HEK293 (cell line): ENCODE measurements around the gene LSMEM2.

Experiments used
- CTCF ChIP-seq: fragments of 450-650 bp; formaldehyde crosslinking; IDR thresholded peaks from 2 replicates; pipeline ENCODE4 v1.5.1; 2016; ENCODE audit warnings: missing biosample characterization, missing genetic modification characterization
- GLI4 ChIP-seq: fragments of 450-650 bp; formaldehyde crosslinking; IDR thresholded peaks from 2 replicates; pipeline ENCODE4 v1.5.1; 2016; ENCODE audit warnings: missing biosample characterization, missing genetic modification characterization
- ZBTB7A ChIP-seq: fragments of 450-650 bp; formaldehyde crosslinking; IDR thresholded peaks from 2 replicates; pipeline ENCODE4 v1.5.1; 2016; ENCODE audit warnings: low read depth, missing biosample characterization, missing genetic modification characterization
- ZFP37 ChIP-seq: fragments of 450-650 bp; formaldehyde crosslinking; IDR thresholded peaks from 2 replicates; pipeline ENCODE4 v1.5.1; 2016; ENCODE audit warnings: missing biosample characterization, missing genetic modification characterization
- ZNF274 ChIP-seq, 2 experiments: fragments of 200-500 bp in 1 of 2; fragments of 450-650 bp in 1 of 2; sonication (Bioruptor generic) in 1 of 2; formaldehyde crosslinking in 1 of 2; IDR thresholded peaks; 2 replicates each; pipeline versions ENCODE4 v1.5.1 to v1.6.1; 2014 to 2016; ENCODE audit warnings: borderline replicate concordance in 1 of 2, inconsistent platforms in 1 of 2, low read length in 1 of 2, missing biosample characterization in 1 of 2, missing genetic modification characterization in 1 of 2
- ZNF292 ChIP-seq: fragments of 450-650 bp; formaldehyde crosslinking; IDR thresholded peaks from 2 replicates; pipeline ENCODE4 v1.5.1; 2016; ENCODE audit warnings: low read depth, missing biosample characterization, missing genetic modification characterization, borderline replicate concordance
- TF ChIP-seq, protein P1 (sequence below): fragments of 450-650 bp; formaldehyde crosslinking; IDR thresholded peaks from 2 replicates; pipeline ENCODE4 v1.5.1; 2016; ENCODE audit warnings: missing biosample characterization, missing genetic modification characterization, low read depth

- TF ChIP-seq CTCF: no peak
- TF ChIP-seq ZFP37 (tag by site-specific recombination): no peak
- no peak for TF ChIP-seq ZBTB7A (tag by site-specific recombination)
- TF ChIP-seq ZNF292: no peak
- TF ChIP-seq GLI4 (tag by site-specific recombination): no peak
- TF ChIP-seq, protein P1, sequence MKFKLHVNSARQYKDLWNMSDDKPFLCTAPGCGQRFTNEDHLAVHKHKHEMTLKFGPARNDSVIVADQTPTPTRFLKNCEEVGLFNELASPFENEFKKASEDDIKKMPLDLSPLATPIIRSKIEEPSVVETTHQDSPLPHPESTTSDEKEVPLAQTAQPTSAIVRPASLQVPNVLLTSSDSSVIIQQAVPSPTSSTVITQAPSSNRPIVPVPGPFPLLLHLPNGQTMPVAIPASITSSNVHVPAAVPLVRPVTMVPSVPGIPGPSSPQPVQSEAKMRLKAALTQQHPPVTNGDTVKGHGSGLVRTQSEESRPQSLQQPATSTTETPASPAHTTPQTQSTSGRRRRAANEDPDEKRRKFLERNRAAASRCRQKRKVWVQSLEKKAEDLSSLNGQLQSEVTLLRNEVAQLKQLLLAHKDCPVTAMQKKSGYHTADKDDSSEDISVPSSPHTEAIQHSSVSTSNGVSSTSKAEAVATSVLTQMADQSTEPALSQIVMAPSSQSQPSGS (tag by site-specific recombination): no peak
- no peak for TF ChIP-seq ZNF274 (IDR thresholded peaks at IDR 0.05; ENCODE audit: low read length)
- TF ChIP-seq ZNF274 (tag by site-specific recombination; IDR thresholded peaks at IDR 0.05; ENCODE audit: borderline replicate concordance): no peak
These were observed 16.1 kb upstream of the LSMEM2 start for GRCh38 chr3:50262778-50263177.
